H1 (cell line): ENCODE data around the gene PTPRE. TPM values are rescaled to one million over a fixed set of nuclear protein-coding genes. Genes with fewer than 3 reads are reported as not detected.

Experiments
- CTCF ChIA-PET: fragments of 300-600 bp; sonication (Branson Sonifier 250); formaldehyde crosslinking; loops from one replicate; lab custom pipeline; 2021; ENCODE audit not compliant: partially characterized antibody; lab: Charles Lee
- POLR2A ChIA-PET: fragments of 300-600 bp; sonication (Branson Sonifier 250); formaldehyde crosslinking; loops from one replicate; lab custom pipeline; 2021; ENCODE audit warnings: inconsistent platforms; ENCODE audit not compliant: partially characterized antibody; lab: Charles Lee
- DNase-seq, 2 experiments: peaks; one replicate each; pipeline versions ENCODE4 v3.0.0 to v3.0.0-alpha.2; 2010 to 2022; ENCODE audit warnings: low spot score in 2 of 2, low read depth in 1 of 2, mixed read lengths in 1 of 2
- FAIRE-seq: peaks from 2 replicates; lab custom pipeline; 2011; peaks lifted over from hg19 to GRCh38; lab: Jason Lieb, UNC
- H2AFZ ChIP-seq: 2 replicates; pipeline ENCODE4 v1.8.1; 2012; ENCODE audit warnings: low read length, inconsistent platforms
- H2AK5ac ChIP-seq: 2 replicates; pipeline ENCODE4 v1.6.1; 2013; ENCODE audit warnings: low read depth, low read length
- H2BK120ac ChIP-seq: replicated peaks from 2 replicates; pipeline ENCODE3; 2013; ENCODE audit warnings: low read depth, low read length, inconsistent platforms
- H2BK12ac ChIP-seq: 2 replicates; pipeline ENCODE4 v1.6.1; 2013; ENCODE audit warnings: low read depth, low read length
- H2BK15ac ChIP-seq: 2 replicates; pipeline ENCODE4 v1.6.1; 2013; ENCODE audit warnings: low read length
- H2BK20ac ChIP-seq: 2 replicates; pipeline ENCODE4 v1.6.1; 2013; ENCODE audit warnings: low read length
- H2BK5ac ChIP-seq: 2 replicates; pipeline ENCODE4 v1.6.1; 2013; ENCODE audit warnings: low read depth, low read length
- H3K14ac ChIP-seq: 2 replicates; pipeline ENCODE4 v1.6.1; 2013; ENCODE audit warnings: inconsistent platforms; ENCODE audit not compliant: insufficient read length
- H3K18ac ChIP-seq: 2 replicates; pipeline ENCODE4 v1.6.1; 2013; ENCODE audit warnings: low read length; ENCODE audit errors: extremely low read depth
- H3K23ac ChIP-seq: 2 replicates; pipeline ENCODE4 v1.6.1; 2013; ENCODE audit warnings: inconsistent platforms; ENCODE audit not compliant: insufficient read length
- H3K23me2 ChIP-seq: 2 replicates; pipeline ENCODE4 v1.6.1; 2013; ENCODE audit warnings: low read depth, low read length
- H3K27ac ChIP-seq: 2 replicates; pipeline ENCODE4 v1.6.1; 2011; ENCODE audit warnings: low read depth, low read length, inconsistent platforms
- H3K27me3 ChIP-seq, 4 experiments: replicated peaks in 1 of 4; 1 replicate in 1 of 4; 2 replicates in 3 of 4; pipeline versions ENCODE4 v1.6.1 to v1.8.1; 2011 to 2013; ENCODE audit warnings: low read length in 3 of 4, mild to moderate bottlenecking in 3 of 4, inconsistent platforms in 2 of 4, mixed read lengths in 2 of 4, moderate library complexity in 1 of 4; ENCODE audit not compliant: control insufficient read depth in 3 of 4, insufficient read depth in 3 of 4; ENCODE audit errors: extremely low read depth in 1 of 4
- H3K36me3 ChIP-seq, 4 experiments: 2 replicates each; pipeline versions ENCODE4 v1.6.1 to v1.8.1; 2011 to 2013; ENCODE audit warnings: mild to moderate bottlenecking in 4 of 4, low read length in 3 of 4, moderate library complexity in 2 of 4, control low read depth in 1 of 4, inconsistent platforms in 1 of 4; ENCODE audit not compliant: insufficient read depth in 4 of 4, control insufficient read depth in 2 of 4
- H3K4ac ChIP-seq: replicated peaks from 2 replicates; pipeline ENCODE3; 2013; ENCODE audit warnings: low read length, low read depth, mixed read lengths, inconsistent platforms; ENCODE audit not compliant: insufficient read length
- H3K4me1 ChIP-seq, 4 experiments: replicated peaks in 1 of 4; 1 replicate in 1 of 4; 2 replicates in 3 of 4; pipeline versions ENCODE4 v1.6.1 to v1.8.1; 2011 to 2013; ENCODE audit warnings: low read length in 3 of 4, inconsistent platforms in 2 of 4, mixed read lengths in 1 of 4; ENCODE audit not compliant: insufficient read depth in 4 of 4, control insufficient read depth in 3 of 4
- H3K4me2 ChIP-seq, 2 experiments: 2 replicates each; pipeline versions ENCODE4 v1.6.1 to v1.8.1; 2011 to 2013; ENCODE audit warnings: low read depth in 2 of 2, low read length in 2 of 2, control low read depth in 1 of 2, inconsistent platforms in 1 of 2, mild to moderate bottlenecking in 1 of 2; ENCODE audit not compliant: insufficient read depth in 1 of 2
- H3K4me3 ChIP-seq, 4 experiments: fragments of 200-600, 300-600 bp in 1 of 4; sonication (generic), shearing (Covaris generic), sonication (Bioruptor Twin) in 1 of 4; 2 replicates each; pipeline versions ENCODE4 v1.5.1 to v1.8.1; 2011 to 2016; ENCODE audit warnings: low read length in 4 of 4, low read depth in 3 of 4, control low read depth in 2 of 4, inconsistent platforms in 2 of 4, mild to moderate bottlenecking in 2 of 4, mixed read lengths in 1 of 4, moderate library complexity in 1 of 4; ENCODE audit not compliant: insufficient read depth in 2 of 4; ENCODE audit errors: extremely low read depth in 1 of 4
- H3K56ac ChIP-seq: replicated peaks from 2 replicates; pipeline ENCODE3; 2013; ENCODE audit warnings: low read depth, mild to moderate bottlenecking, mixed read lengths, low read length, inconsistent platforms; ENCODE audit not compliant: insufficient read length
- H3K79me1 ChIP-seq: 2 replicates; pipeline ENCODE4 v1.6.1; 2013; ENCODE audit warnings: low read depth, low read length, control low read depth
- H3K79me2 ChIP-seq, 2 experiments: 2 replicates each; pipeline versions ENCODE4 v1.6.1 to v1.8.1; 2012 to 2013; ENCODE audit warnings: low read length in 2 of 2, mild to moderate bottlenecking in 2 of 2, inconsistent platforms in 1 of 2; ENCODE audit not compliant: insufficient read depth in 2 of 2, control insufficient read depth in 1 of 2
- H3K9ac ChIP-seq, 4 experiments: replicated peaks in 1 of 4; 1 replicate in 1 of 4; 2 replicates in 3 of 4; pipeline versions ENCODE4 v1.6.1 to v1.8.1; 2011 to 2013; ENCODE audit warnings: low read depth in 3 of 4, low read length in 3 of 4, control low read depth in 2 of 4, mild to moderate bottlenecking in 2 of 4, moderate library complexity in 2 of 4, inconsistent platforms in 1 of 4; ENCODE audit errors: extremely low read depth in 1 of 4
- H3K9me3 ChIP-seq, 2 experiments: 2 replicates each; pipeline versions ENCODE4 v1.6.1 to v1.8.1; 2012 to 2013; ENCODE audit warnings: mild to moderate bottlenecking in 2 of 2, moderate library complexity in 2 of 2, control low read depth in 1 of 2, inconsistent platforms in 1 of 2, low read depth in 1 of 2, low read length in 1 of 2, mixed read lengths in 1 of 2; ENCODE audit not compliant: insufficient read depth in 2 of 2
- H4K20me1 ChIP-seq, 2 experiments: replicated peaks in 1 of 2; 2 replicates each; pipeline versions ENCODE3 to v1.8.1; 2011 to 2013; ENCODE audit warnings: inconsistent platforms in 2 of 2, low read length in 2 of 2, mild to moderate bottlenecking in 1 of 2; ENCODE audit not compliant: insufficient read depth in 2 of 2, control insufficient read depth in 1 of 2
- H4K5ac ChIP-seq: 2 replicates; pipeline ENCODE4 v1.6.1; 2013; ENCODE audit warnings: low read length, low read depth, mixed read lengths, inconsistent platforms; ENCODE audit not compliant: insufficient read length
- H4K8ac ChIP-seq: 2 replicates; pipeline ENCODE4 v1.8.0; 2013; ENCODE audit warnings: mild to moderate bottlenecking, moderate library complexity, low read length, inconsistent platforms; ENCODE audit not compliant: insufficient read depth; ENCODE audit errors: extremely low read depth
- H4K91ac ChIP-seq: replicated peaks from 2 replicates; pipeline ENCODE3; 2013; ENCODE audit warnings: low read length, mixed read lengths, inconsistent platforms; ENCODE audit not compliant: insufficient read length
- WGBS, 2 experiments: shearing (Covaris generic) in 1 of 2; methylation state at CpG; one replicate each; pipeline versions ENCODE4 v1.1.6 to v1.1.7; 2013 to 2015; ENCODE audit warnings: low lambda C conversion rate in 2 of 2, mixed read lengths in 2 of 2, inconsistent platforms in 1 of 2, low coverage in 1 of 2, missing lambda C conversion rate in 1 of 2; ENCODE audit not compliant: insufficient replicate concordance in 2 of 2, insufficient coverage in 1 of 2, insufficient read length in 1 of 2; ENCODE audit errors: extremely low coverage in 1 of 2, missing lambda C conversion rate in 1 of 2; 5-methylcytosine and 5-hydroxymethylcytosine counted together
- polyA plus RNA-seq, 7 experiments: library from polyadenylated mRNA; depleted of rRNA in 3 of 7; stranded (reverse) in 5 of 7; unstranded in 2 of 7; fragments of >200 nt in 5 of 7; fragments of 200-250 nt in 2 of 7; gene quantifications; 1 replicate in 5 of 7; 2 replicates in 1 of 7; 4 replicates in 1 of 7; pipeline versions ENCODE4 v1.2.1 to v1.2.3, GENCODE V29; 2011 to 2013; ENCODE audit warnings: missing spikeins in 2 of 7, mixed read lengths in 2 of 7
- total RNA-seq: library from RNA; stranded (reverse); fragmentation: NEBNext Ultra II Directional; extraction: Animal tissue kit (Norgen Biotek cat#: 25700); gene quantifications from 2 replicates; pipeline ENCODE4 v1.2.1, GENCODE V29; 2021

Gene PTPRE
- total and polyA plus RNA-seq, 2 of the 8 experiments (the other 6 are each of a cell fraction or from before 2014, with no cell fraction given) = 0.33 to 0.54 TPM

GRCh38 chr10:128102480-128103228 is 195.8 kb downstream of the PTPRE start:
- Histone ChIP-seq H3K14ac (no peak overlapping the region), H3K9ac (no peak overlapping the region), H2AK5ac (no peak overlapping the region), H2BK20ac (no peak overlapping the region), H3K56ac (no peak overlapping the region), H3K23ac (no peak overlapping the region), H2AFZ (no peak overlapping the region), H2BK120ac (no peak overlapping the region), H2BK5ac (no peak overlapping the region), H4K91ac (no peak overlapping the region), H3K27me3 (no peaks in the 10 kb centered on the region), H2BK12ac (no peak overlapping the region), H3K23me2 (no peaks in the 10 kb centered on the region), H3K4me3 (no peak overlapping the region), H3K4me2 (no peak overlapping the region), H3K4me1 (no peaks in the 10 kb centered on the region), H4K8ac (no peak overlapping the region), H3K79me1 (no peaks in the 10 kb centered on the region), H3K27ac (no peak overlapping the region), H4K5ac (no peak overlapping the region), H3K18ac (no peak overlapping the region), H3K4ac (no peak overlapping the region), H3K9me3 (no peaks in the 10 kb centered on the region), H2BK15ac (no peak overlapping the region), H3K79me2 (no peaks in the 10 kb centered on the region), H3K36me3 (peaks cover 58 to 97% (median 84%) of the 10 kb centered on the region in 4 experiments), H4K20me1 (peaks cover 3 to 5% of the 10 kb centered on the region in 2 experiments)
- DNase-seq (no peak), FAIRE-seq (no peak)
- ChIA-PET CTCF (interaction anchor here (0.8 to 2.6 kb wide), 4 partner anchors 9 to 16 kb away, joined by 3 to 19 read pairs (median 4); no protein-coding TSS in a partner anchor), POLR2A (no interaction called here)
- WGBS, 2 experiments = 93% methylated on average over 16 of the region's 19 CpGs; no CpG with 5 or more reads in 1 of the 2 experiments
